Measurements from ENCODE around the gene COMMD3. TPM values are rescaled to one million over a fixed set of nuclear protein-coding genes. Genes with fewer than 3 reads are reported as not detected.

The COMMD3 gene
- polyA plus RNA-seq, 3 donors, result 44.9 to 140 (median 138) TPM

DNA sequence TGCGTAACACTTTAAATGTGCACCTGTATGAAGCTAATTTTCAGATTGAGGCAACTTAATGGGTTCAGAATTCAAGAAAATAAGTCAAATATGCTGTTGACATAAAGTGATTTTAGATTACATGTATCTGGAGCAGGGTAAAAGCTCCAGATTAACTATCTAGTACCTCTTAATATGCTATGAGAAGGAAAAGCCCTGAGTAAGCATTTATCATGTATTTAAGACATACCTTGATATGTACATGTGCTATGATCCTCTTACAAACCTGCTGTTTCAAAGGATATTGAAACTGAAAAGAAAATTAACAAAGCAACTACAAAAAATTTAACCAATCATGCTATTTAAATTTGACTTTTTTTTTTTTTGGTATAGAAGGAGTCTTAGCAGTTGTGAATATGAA is 33.6 kb downstream of the COMMD3 start:
- no peak overlapping the region for H3K27ac Mint-ChIP-seq
- H3K36me3 ChIP-seq (replicated peaks in 1 of 2; ENCODE audit: control insufficient read depth in 1 of 2, insufficient read depth in 2 of 2, low read length in 2 of 2), result no peaks in the 10 kb centered on the region
- H2AFZ ChIP-seq (ENCODE audit: insufficient read depth, low read depth, low read length, poor library complexity, severe bottlenecking), result no peak overlapping the region
- WGBS (ENCODE audit: insufficient coverage), result no CpG with 5 or more reads among the region's 1 CpG
- peaks cover 3 to 12% of the 10 kb centered on the region in 2 donors for H3K9me3 ChIP-seq (replicated peaks in 1 of 2; ENCODE audit: control insufficient read depth in 1 of 2, insufficient read depth in 1 of 2, low read length in 2 of 2)
- intact Hi-C loops (cut with micrococcal nuclease), result loop anchor here (10.0 kb wide), 3 partner anchors 85 to 835 kb away; partner anchors contain the start of gene DNAJC1 (in 1 of the 2)
- peaks cover 0 to 11% of the 10 kb centered on the region in 2 donors for H3K36me3 Mint-ChIP-seq
- peaks cover 26 to 47% of the 10 kb centered on the region in 2 donors for H3K27me3 ChIP-seq (ENCODE audit: control insufficient read depth in 2 of 2, insufficient read depth in 2 of 2, low read length in 2 of 2)
- H3K79me2 ChIP-seq (ENCODE audit: insufficient read depth, low read length), result no peaks in the 10 kb centered on the region
- no peak overlapping the region for H3K4me2 ChIP-seq (replicated peaks; ENCODE audit: extremely low read depth, low read length, poor library complexity, severe bottlenecking)
- DNase-seq, result no peak
- H3K4me1 Mint-ChIP-seq, result peaks cover 8% of the 10 kb centered on the region
- no peak overlapping the region for H3K9ac ChIP-seq (ENCODE audit: insufficient read depth, low read length, poor library complexity, severe bottlenecking)
- H4K20me1 ChIP-seq (ENCODE audit: insufficient read depth, low read length), result no peaks in the 10 kb centered on the region
- TF ChIP-seq, protein P1, sequence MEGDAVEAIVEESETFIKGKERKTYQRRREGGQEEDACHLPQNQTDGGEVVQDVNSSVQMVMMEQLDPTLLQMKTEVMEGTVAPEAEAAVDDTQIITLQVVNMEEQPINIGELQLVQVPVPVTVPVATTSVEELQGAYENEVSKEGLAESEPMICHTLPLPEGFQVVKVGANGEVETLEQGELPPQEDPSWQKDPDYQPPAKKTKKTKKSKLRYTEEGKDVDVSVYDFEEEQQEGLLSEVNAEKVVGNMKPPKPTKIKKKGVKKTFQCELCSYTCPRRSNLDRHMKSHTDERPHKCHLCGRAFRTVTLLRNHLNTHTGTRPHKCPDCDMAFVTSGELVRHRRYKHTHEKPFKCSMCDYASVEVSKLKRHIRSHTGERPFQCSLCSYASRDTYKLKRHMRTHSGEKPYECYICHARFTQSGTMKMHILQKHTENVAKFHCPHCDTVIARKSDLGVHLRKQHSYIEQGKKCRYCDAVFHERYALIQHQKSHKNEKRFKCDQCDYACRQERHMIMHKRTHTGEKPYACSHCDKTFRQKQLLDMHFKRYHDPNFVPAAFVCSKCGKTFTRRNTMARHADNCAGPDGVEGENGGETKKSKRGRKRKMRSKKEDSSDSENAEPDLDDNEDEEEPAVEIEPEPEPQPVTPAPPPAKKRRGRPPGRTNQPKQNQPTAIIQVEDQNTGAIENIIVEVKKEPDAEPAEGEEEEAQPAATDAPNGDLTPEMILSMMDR (IDR thresholded peaks at IDR 0.05), result no peak
- H3K27me3 Mint-ChIP-seq (ENCODE audit: low read depth in 3 of 3), result peaks cover 35 to 43% (median 37%) of the 10 kb centered on the region in 3 donors
- H3K27ac ChIP-seq (ENCODE audit: low read depth in 1 of 2, low read length in 2 of 2), result no peak overlapping the region
- peaks cover 10 to 12% of the 10 kb centered on the region in 2 donors for H3K4me1 ChIP-seq (ENCODE audit: control insufficient read depth in 1 of 2, insufficient read depth in 2 of 2, low read length in 2 of 2)
- H3K9me3 Mint-ChIP-seq, result peaks cover 4 to 17% (median 14%) of the 10 kb centered on the region in 7 donors
- no peak overlapping the region for H3K4me3 ChIP-seq (replicated peaks in 1 of 3; ENCODE audit: low read depth in 2 of 3, low read length in 3 of 3)
- H3K4me3 Mint-ChIP-seq, result no peak overlapping the region

DNA sequence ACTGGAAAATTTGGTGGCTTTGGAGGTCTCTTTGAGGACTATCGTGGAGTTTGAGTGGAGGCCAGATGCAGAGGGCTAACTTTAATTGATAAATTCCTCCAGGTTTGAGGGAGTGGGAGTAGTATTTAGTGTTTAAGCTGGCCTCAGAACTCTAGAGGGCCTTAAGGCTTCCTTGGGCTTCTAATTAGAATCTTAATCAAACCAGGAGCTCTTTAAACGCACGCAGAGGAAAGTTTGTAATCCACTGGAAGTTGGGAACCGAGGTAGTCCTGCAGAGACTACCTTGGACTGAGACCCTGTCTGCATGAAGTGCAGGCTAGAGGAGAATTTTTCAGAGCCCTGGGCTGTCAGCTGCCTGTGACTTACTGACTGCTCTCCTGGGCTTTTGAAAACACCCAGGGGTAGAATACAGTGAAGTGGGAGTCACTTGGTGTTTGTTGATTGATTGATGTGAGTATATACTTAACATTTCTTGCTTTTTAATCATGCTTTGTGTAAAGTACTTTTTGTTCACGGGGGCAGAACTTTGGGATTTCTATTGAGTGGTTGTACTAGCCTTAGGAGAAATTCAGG is 35.0 kb downstream of the COMMD3 start:
- no peak overlapping the region for H3K4me3 Mint-ChIP-seq
- TF ChIP-seq, protein P1 (IDR thresholded peaks at IDR 0.05), result no peak
- peaks cover 21 to 28% (median 22%) of the 10 kb centered on the region in 3 donors for H3K27me3 Mint-ChIP-seq (ENCODE audit: low read depth in 3 of 3)
- no peaks in the 10 kb centered on the region for H4K20me1 ChIP-seq (ENCODE audit: insufficient read depth, low read length)
- no peaks in the 10 kb centered on the region for H3K79me2 ChIP-seq (ENCODE audit: insufficient read depth, low read length)
- no peaks in the 10 kb centered on the region for H3K4me1 ChIP-seq (ENCODE audit: control insufficient read depth in 1 of 2, insufficient read depth in 2 of 2, low read length in 2 of 2)
- peaks cover 14 to 33% of the 10 kb centered on the region in 2 donors for H3K27me3 ChIP-seq (ENCODE audit: control insufficient read depth in 2 of 2, insufficient read depth in 2 of 2, low read length in 2 of 2)
- no peak overlapping the region for H2AFZ ChIP-seq (ENCODE audit: insufficient read depth, low read depth, low read length, poor library complexity, severe bottlenecking)
- H3K4me2 ChIP-seq (replicated peaks; ENCODE audit: extremely low read depth, low read length, poor library complexity, severe bottlenecking), result no peak overlapping the region
- no peaks in the 10 kb centered on the region for H3K36me3 ChIP-seq (replicated peaks in 1 of 2; ENCODE audit: control insufficient read depth in 1 of 2, insufficient read depth in 2 of 2, low read length in 2 of 2)
- no peak overlapping the region for H3K4me3 ChIP-seq (replicated peaks in 1 of 3; ENCODE audit: low read depth in 2 of 3, low read length in 3 of 3)
- no peak overlapping the region for H3K27ac ChIP-seq (ENCODE audit: low read depth in 1 of 2, low read length in 2 of 2)
- H3K27ac Mint-ChIP-seq, result no peak overlapping the region
- H3K9ac ChIP-seq (ENCODE audit: insufficient read depth, low read length, poor library complexity, severe bottlenecking), result no peak overlapping the region
- H3K9me3 Mint-ChIP-seq, result peaks cover 0 to 3% (median 2%) of the 10 kb centered on the region in 7 donors
- peaks cover 0 to 3% of the 10 kb centered on the region in 2 donors for H3K36me3 Mint-ChIP-seq
- intact Hi-C loops (cut with micrococcal nuclease), result no loop called here
- peaks cover 2% of the 10 kb centered on the region for H3K4me1 Mint-ChIP-seq
- WGBS (ENCODE audit: insufficient coverage), result 96% methylated on average over 2 of the region's 5 CpGs
- no peaks in the 10 kb centered on the region for H3K9me3 ChIP-seq (replicated peaks in 1 of 2; ENCODE audit: control insufficient read depth in 1 of 2, insufficient read depth in 1 of 2, low read length in 2 of 2)
- no peak for DNase-seq
